HG02981 (cell line): ENCODE data around the gene ZNF772.
"Not testable (repeated sequence)": the region's sequence is repeated elsewhere in the genome, so short reads cannot be mapped to it uniquely, and the experiment has no call there.

Experiments
- ATAC-seq: cut with Tn5 transposase; IDR thresholded peaks from one replicate; pipeline ENCODE4 v1.9.1; 2021; ENCODE audit warnings: mild to moderate bottlenecking, moderate library complexity; ENCODE audit not compliant: unreplicated experiment

Gene ZNF772

GRCh38 chr19:57477191-57478008, at the start of gene ZNF772:
Gene ZNF772, minus strand, starts transcription at chr19:57477566. Its CDS starts 257 bp downstream, at chr19:57477309.
- peak; percentile 84 for ATAC-seq

- ATAC-seq = not testable (repeated sequence)
These were observed 40.7 kb upstream of the ZNF772 start for GRCh38 chr19:57518021-57518420.

GRCh38 chr19:57515255-57515654, 37.9 kb upstream of the ZNF772 start:
- no peak for ATAC-seq

- no peak for ATAC-seq
These were observed 35.5 kb upstream of the ZNF772 start for GRCh38 chr19:57512845-57513244.

GRCh38 chr19:57511484-57511883, 34.1 kb upstream of the ZNF772 start:
- no peak for ATAC-seq

- ATAC-seq = no peak
These were observed 28.8 kb upstream of the ZNF772 start for GRCh38 chr19:57506163-57506562.

GRCh38 chr19:57500400-57500799, 23.0 kb upstream of the ZNF772 start:
- ATAC-seq = not testable (repeated sequence)

GRCh38 chr19:57499680-57500395, 22.5 kb upstream of the ZNF772 start, which contains the start of gene ZNF773:
Gene ZNF773, plus strand, starts transcription at chr19:57499938. Its CDS starts 143 bp downstream, at chr19:57500081.
- peak; percentile 100 for ATAC-seq

- not testable (repeated sequence) for ATAC-seq
These were observed 21.9 kb upstream of the ZNF772 start for GRCh38 chr19:57499332-57499679.

GRCh38 chr19:57488299-57488644, 10.9 kb upstream of the ZNF772 start:
- ATAC-seq = not testable (repeated sequence)

GRCh38 chr19:57487477-57488298, 10.3 kb upstream of the ZNF772 start, which contains the start of gene ZNF419:
Gene ZNF419, plus strand, starts transcription at chr19:57487750. Its CDS starts 201 bp downstream, at chr19:57487951.
- ATAC-seq = peak; percentile 94

GRCh38 chr19:57473646-57474045, 3.7 kb downstream of the ZNF772 start:
- ATAC-seq = no peak

GRCh38 chr19:57466489-57466888, 10.9 kb downstream of the ZNF772 start:
- ATAC-seq = no peak

- ATAC-seq = no peak
These were observed 11.5 kb downstream of the ZNF772 start for GRCh38 chr19:57465680-57466381.

- ATAC-seq = no peak
These were observed 25.1 kb downstream of the ZNF772 start for GRCh38 chr19:57452307-57452706.

GRCh38 chr19:57443121-57443696, 34.2 kb downstream of the ZNF772 start:
- no peak for ATAC-seq

GRCh38 chr19:57441979-57442752, 35.2 kb downstream of the ZNF772 start:
- ATAC-seq = no peak

GRCh38 chr19:57438925-57439324, 38.4 kb downstream of the ZNF772 start:
- no peak for ATAC-seq

- no peak for ATAC-seq
These were observed 39.4 kb downstream of the ZNF772 start for GRCh38 chr19:57437931-57438330.
